H4 (cell line): ENCODE data around the gene CD59. TPM values are rescaled to one million over a fixed set of nuclear protein-coding genes. Genes with fewer than 3 reads are reported as not detected.
"Not testable (repeated sequence)": the region's sequence is repeated elsewhere in the genome, so short reads cannot be mapped to it uniquely, and the experiment has no call there.

Experiments used
- DNase-seq: peaks from one replicate; pipeline ENCODE4 v3.0.0-alpha.2; 2015; ENCODE audit warnings: low spot score
- total RNA-seq: library from RNA; depleted of rRNA; stranded (reverse); fragments of >200 nt; shearing (Covaris generic); gene quantifications from 2 replicates; pipeline ENCODE4 v1.2.3, GENCODE V29; 2014

CD59 gene
- total RNA-seq, 1 experiment from 2014 or later, result 287 TPM

DNA sequence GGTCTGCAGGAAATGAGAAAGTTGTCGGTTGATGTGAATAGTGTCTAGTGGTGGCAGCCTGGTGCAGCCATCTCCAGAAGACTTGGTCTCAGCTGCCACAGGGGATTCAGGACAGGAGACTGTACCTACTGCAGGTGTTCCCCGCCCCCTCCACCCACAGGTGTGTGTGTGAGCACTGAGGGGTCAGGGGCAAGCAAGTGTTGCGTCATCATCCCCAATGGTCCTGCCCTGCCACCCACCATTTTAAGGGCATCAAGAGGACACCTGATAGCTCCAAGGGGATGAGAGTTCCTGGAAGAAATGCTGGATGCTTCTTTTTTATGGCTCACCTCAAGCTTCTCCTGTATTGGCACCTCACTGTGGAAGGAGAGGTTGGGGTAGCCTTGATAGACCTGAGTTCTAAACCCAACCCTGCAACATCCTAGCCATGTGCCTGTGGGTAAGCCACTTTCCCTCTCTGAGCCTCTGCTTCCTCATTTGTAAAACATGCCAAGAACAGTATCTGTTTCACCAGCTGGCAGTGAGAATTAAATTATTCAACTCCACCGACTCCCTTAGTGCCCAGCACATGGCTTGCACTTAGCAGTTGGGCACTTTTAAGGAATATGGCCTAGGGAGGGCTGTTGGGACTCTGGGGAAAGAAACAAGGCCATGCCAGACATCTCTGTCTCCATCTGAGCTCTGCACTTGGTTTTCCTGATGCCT lies 41.7 kb downstream of the CD59 start:
- DNase-seq, result no peak

DNA sequence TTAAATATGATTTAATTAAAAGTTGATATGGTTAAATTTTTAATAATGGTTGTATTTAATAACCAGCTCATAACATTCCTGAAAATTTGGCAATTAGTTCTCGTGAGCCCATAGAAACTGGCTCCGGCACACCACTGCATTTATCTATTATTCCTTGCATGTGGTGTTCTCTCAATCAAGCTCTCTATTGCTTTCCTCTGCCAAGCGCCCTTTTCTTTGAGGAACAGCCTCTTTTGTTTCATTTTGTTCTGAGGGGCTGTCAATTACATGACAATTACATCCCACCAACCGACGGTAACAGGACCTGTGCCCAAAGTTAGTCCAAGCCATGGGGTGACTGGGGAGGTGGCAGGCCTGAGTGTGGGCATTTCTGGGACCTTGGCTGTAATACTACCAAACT lies 43.7 kb downstream of the CD59 start:
- DNase-seq, result no peak

DNA sequence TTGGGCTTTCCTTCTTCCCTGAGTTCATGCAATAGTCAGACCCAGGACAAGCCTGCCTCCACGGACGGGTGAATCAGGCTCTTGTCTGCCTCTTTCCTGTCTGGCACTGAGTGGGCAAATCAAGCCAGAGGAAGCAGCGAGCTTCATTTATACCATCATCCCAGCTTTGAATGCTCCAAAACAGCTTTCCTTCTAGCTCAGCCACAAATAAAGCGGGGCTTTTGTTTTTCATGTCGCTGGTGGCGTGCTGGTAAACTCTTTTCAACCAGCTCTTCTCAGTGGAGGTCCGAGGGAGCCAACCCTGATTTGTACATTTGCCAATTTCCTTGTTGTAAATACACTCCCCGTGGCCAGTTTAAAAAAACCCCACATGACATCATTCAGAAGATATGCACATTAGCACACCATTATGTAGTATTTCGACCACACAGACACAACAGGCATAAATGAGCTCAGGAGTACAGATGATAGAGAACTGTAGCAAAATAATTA lies 44.2 kb downstream of the CD59 start:
- DNase-seq, result peak; percentile 99

DNA sequence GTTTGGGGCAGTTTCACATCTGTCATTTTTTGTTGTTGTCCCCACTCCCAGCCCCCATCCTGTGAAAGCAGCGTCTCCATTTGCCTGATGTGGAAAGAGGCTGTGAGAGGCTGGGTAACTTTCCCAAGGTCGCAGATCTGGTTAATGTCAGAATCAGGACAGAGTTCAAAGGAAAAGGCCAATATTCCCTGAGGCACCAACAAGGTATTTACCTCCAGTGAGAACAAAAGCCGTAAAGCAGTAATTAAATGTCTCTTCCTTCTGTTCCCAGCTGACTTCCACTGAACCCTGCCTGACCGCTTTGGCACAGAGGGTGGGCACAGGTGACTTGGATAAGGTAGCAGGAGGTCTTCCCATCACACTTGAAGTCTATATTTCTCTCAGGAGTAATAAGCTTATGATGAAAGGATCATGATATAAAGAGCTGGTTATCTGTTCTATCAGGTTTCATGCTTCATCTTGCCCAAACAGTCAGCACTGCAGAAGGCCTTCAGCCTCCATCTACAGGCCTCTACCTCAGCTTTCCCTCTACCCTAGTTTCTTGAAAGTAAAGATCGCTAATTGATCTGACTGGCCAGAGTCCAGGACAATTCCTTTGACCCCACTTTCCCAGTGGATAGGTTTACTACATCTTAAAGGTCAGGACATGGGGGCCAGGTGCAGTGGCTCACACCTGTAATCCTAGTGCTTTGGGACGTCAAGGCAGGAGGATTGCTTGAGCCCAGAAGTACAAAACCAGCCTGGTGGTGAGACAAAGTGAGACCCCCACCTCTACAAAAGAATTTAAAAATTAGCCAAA lies 45.0 kb downstream of the CD59 start:
- peak; percentile 35 for DNase-seq

- peak; percentile 94 for DNase-seq
Observed at GRCh38 chr11:33690290-33691065, 45.7 kb downstream of the CD59 start.

- DNase-seq, result no peak
Observed at GRCh38 chr11:33689501-33689900, 46.7 kb downstream of the CD59 start.

DNA sequence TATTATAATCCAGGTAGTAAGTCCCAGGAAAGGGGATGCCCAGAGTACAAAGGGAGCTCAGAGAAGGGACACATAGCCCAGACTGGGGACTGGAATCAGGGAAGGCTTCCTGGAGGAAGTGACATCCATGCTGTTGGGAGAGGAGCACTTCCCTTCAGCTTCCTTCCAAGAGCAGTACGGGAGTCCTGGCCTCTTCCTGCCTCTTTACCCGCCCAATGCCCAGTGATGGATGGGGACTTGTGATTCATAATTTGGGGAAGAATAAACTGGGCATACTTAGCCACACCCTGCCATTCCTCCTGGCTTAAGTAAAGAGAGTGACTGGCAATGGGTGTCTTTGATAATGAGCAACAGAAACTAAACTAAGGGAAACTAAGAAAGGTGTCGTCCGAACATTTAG lies 47.1 kb downstream of the CD59 start:
- DNase-seq, result no peak

DNA sequence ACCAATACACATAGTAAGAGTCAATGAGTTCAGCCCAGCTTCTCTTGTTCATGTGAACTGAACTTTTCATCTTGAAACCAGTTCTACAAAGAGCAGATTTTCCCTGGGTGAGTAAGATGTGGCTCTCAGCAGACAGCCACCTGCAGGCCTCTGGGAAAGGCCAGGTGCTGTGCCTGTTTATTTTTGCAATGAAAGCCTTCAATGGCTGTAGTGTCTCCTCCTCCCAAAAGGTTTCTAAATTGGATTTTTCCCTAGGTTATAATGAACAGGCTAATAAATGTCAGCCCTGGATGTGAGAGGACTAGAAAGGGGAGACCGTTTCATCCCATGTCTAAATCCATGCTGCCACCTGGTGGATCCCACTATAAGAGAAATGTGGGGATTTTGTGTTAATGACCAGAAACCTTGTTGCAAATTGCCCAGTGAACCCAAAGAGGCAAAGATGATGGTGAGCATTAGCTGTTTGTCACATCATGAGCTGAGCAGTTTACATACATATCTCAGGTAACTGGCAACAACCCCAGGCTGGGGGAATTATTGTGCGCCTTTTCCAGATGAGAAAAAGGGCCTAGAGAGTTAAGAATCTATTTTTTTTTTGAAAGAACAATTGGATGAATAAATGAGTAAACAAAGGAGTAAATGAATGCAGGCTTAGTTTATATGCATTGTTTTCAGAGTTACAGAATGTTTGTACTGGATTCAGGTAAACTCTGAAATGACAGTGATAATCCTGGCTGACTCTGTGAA lies 48.3 kb downstream of the CD59 start:
- DNase-seq, result peak; percentile 66

DNA sequence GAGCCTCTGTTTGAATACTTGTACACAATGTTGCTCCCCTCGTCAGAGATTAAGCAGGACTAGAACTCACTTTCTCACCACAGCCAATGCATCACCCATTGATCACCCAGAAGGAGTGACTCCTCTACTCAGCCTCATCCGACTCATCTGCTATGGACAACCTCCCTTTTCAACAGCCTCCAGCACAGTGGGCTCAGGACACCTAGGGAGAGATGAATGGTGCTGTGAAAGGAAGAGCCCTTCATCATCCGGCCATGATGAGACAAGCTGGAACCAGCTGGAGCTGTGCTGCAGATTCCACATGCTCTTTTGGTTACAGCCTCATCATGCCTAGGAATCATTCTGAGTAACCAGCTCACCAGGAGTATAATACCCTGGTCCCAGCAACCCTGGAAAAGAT lies 51.1 kb downstream of the CD59 start:
- DNase-seq, result no peak

DNA sequence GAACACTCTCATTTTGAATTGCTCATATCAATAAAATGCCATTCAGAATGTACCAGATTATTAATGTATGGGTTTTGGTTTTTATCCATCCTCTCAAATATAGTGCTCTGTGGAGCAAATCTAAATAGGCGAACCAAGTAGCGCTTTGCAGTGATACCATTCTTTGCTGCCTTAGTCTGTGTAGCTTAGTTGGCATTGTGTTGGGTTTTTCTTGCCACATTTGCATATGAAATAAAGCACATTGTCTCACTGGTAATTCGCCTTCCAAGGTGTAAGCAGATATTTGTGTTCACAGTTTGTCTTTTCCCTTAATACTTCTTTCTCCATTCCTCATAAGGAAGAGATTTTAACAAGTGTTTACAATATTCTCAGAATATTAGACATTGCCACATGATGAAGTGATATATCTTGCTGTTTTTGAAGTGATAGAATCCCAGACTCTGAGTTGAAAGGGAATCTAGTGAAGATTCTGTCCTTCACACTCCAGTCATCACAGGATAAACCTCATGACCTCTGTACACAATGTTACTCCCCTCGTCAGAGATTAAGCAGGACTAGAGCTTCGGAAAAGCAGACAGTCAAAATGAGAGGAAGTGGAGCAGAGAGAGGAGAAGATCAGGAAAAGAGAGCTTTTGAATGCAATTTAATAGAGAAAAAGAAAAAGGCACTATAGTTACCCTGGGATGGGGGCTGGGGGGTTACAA lies 52.1 kb downstream of the CD59 start:
- DNase-seq, result no peak

DNA sequence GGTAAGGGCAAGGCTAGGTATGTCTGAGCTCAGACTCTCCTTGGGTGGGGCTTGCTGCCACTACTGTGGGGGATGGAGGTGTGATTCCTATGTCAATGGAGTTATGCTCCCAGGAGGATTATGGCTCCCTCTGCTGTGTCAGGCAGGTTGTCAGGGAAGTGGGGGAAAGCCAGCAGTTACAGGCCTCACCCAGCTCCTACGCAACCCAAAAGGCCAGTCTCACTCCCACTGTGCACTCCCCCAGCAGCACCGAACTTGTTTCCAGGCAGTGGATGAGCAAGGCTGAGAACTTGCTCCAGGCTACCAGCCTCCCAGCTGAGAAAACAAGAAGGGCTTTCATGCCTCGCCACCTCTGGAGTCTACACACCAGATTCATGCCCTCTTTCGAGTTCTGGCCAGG lies 53.8 kb downstream of the CD59 start:
- DNase-seq, result no peak

GRCh38 chr11:33682019-33682418 lies 54.2 kb downstream of the CD59 start:
- no peak for DNase-seq

GRCh38 chr11:33678616-33679015 lies 57.6 kb downstream of the CD59 start:
- not testable (repeated sequence) for DNase-seq

DNA sequence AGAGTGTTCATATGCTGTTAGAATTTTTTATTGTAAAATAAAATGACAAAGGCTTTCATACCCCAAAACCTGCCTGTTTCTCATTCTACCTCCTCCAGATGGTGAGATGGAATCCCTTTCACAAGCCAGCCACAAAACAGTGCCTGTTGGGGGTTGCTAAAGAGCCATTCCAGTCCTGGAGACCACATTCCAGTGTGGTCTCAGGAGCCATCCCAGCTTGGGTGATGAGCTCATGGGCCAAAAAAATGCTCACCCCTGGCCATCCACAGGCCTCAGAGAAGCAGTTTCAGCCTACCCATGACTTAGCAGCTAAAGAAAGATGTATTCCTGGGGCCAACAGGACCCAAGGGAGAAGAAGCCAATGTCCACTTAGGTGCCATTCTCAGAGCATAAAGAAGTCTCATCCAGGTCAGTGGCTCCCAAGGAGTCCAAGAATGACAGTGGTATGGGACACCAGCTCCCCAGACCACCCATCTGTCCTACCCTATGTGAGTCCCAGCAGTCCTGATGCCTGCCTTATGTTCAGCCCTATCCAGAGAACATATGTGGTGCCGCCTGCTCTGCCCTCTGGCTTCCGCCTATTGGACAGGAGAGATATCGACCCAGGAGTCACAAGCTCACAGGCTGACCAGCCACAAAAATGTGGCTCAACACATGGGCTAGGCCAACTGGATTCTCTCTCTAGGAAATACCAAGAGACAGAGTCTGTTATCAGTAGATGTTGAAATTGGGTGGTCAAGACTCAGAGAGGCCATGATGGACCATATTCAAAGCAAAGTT lies 62.0 kb downstream of the CD59 start:
- DNase-seq, result no peak

GRCh38 chr11:33672273-33672672 lies 64.0 kb downstream of the CD59 start:
- DNase-seq, result no peak

DNA sequence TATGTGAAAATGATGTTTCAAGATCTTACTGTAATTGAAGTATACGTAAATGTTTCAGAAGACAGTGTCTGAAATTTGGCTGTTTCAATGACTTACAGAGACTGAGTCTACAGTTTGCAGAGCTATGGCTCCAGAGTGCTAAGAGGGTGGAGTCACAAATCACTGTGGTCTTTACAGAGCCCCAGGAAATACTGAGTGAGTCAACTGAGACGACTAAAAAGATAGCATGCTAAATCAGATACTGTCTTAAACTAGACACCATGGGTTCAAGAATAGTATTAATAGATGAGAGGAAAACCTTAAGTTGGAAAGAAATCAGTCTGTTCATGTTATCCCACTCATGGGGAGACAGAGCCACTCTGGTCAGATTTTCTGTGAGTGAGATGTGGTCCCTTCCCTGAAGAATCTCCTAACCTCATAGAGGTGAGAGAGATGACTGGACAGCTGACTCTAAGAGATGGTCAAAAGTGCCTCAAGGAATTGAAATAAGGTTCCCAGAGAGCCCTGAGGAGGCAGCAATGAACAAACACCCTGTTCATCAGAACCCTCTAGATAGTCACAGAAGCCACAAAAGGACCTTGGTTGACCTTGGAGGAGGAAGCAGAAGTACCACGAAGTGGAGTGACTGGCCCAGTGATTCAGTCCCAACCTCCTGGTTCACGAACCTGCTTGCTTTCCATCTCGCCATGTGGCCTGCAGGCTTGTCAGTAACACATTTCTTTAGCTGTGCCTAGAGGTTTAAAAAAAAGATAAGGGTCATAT lies 65.8 kb downstream of the CD59 start:
- DNase-seq, result no peak

GRCh38 chr11:33669598-33670249 lies 66.5 kb downstream of the CD59 start:
- DNase-seq, result no peak

DNA sequence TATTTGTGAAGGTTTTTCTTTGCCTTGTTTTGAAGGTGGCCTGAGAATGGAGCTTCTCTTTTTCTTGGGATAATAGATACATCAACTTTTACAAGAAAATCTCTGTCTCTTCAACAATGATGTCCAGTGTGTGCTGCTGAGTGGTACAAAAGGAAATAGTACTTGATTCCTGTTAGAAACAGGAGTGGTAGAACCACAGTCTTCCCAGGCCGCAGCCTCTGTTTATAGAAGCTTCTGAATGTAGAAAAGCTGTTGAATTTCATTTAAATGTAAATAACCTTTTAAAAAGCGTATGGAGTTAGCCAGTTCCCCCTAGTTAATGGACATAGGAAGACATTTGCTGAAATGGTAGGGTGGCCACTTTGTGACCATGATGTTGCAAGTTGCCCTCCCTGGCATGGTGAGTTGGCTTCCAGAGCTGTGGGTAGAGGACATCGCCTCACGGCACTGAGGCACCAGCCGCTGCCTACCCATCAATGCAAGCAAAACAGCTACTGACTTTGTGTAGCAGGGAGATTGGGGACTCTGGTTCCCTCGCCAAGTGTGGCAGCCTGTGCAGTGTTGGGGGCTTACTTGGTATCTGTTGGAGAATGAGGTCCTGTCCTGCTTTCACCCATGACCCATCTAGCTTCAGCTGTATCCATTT lies 67.1 kb downstream of the CD59 start:
- no peak for DNase-seq

DNA sequence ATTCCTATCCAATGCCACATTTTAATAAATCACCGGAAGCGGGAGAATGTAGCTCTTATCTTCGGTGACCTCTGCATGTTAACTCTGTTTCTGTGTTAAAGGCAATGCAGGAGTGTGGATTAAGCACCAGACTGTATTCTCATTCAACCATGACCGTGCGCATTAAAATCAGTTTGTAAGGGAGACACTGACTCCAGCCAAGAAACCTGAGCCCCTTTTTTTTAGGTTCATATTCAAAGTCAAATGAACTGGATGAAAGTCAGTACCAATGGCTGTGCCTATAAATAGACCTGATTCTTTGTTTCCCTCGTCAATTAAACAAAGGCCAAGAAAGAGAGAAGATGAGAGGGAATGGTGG lies 67.8 kb downstream of the CD59 start:
- DNase-seq, result no peak
